GM19193 (cell line): ENCODE data around the gene GTF2H4.

Experiments used
- POLR2A ChIP-seq: IDR thresholded peaks from 4 replicates; pipeline ENCODE4 v1.6.1; 2011; ENCODE audit not compliant: insufficient read depth, insufficient read length; ENCODE audit errors: extremely low read depth

GTF2H4 gene

GRCh38 chr6:30907758-30908591 is at the start of gene GTF2H4:
TSS of gene GTF2H4 (plus strand) at chr6:30908207.
- peak; percentile 57 for TF ChIP-seq POLR2A

- no peak for TF ChIP-seq POLR2A
These were observed 46.6 kb upstream of the GTF2H4 start for GRCh38 chr6:30861257-30862048.

- TF ChIP-seq POLR2A: no peak
These were observed 45.7 kb upstream of the GTF2H4 start for GRCh38 chr6:30862156-30862875.

GRCh38 chr6:30864325-30864724 is 43.7 kb upstream of the GTF2H4 start:
- TF ChIP-seq POLR2A: no peak

DNA sequence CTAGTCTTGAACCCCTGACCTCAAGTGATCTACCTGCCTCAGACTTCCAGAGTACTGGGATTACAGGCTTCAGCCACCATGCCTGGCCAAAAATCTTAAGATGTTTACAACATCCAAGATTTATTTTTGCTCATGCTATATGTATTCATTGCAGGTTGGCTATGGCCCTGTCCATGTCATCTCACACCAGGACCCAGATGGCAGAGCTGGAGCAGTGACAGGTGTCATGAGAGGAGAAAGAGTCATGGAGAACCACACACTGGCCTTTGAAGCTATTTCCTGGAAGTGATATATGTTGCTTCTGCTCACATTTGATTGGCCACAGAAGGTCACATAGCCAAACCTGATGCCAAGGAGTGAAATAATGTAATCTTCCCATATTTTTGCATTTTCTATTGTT is 37.5 kb upstream of the GTF2H4 start:
- TF ChIP-seq POLR2A: no peak

- TF ChIP-seq POLR2A: no peak
These were observed 36.3 kb upstream of the GTF2H4 start for GRCh38 chr6:30871592-30872183.

GRCh38 chr6:30873137-30873640 is 34.8 kb upstream of the GTF2H4 start:
- no peak for TF ChIP-seq POLR2A

DNA sequence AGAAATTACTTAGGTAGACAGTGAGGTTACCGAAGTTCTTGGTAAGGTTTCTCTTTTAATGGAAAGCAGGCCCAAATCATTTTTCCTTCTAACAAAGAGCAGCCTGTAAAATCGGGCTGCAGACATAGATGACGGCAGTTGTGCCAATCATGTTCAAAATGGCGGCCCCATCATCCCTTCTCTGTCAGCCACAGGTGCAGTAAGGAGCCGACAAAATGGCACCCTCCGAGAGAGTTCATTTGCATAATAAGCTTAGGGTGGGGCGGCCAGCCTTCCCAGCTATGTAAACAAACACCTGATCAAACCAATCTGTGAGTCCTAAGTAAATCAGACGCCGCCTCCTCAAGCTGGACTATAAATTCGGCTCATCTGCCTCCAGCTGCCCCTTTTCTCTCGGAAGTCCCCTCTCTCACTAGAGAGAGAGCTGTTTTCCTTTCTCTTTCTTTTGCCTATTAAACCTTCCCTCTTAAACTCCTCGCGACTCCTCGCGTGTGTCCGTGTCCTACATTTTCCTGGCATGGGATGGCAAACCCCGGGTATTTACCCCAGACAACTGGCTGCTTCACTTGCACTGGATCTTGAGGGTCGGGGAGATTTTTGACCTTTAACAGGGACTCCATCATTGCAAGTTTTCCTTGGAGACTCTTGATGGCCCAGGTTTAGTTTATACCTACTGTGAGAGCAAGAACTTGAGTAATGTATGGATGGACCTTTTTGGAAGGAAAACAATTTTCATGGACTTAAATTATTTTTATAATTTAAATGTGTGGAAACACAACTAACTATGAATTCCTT is 32.6 kb upstream of the GTF2H4 start:
- no peak for TF ChIP-seq POLR2A

- TF ChIP-seq POLR2A: no peak
These were observed 31.8 kb upstream of the GTF2H4 start for GRCh38 chr6:30876039-30876730.

- no peak for TF ChIP-seq POLR2A
These were observed 30.4 kb upstream of the GTF2H4 start for GRCh38 chr6:30877419-30878262.

GRCh38 chr6:30879684-30880427 is 28.2 kb upstream of the GTF2H4 start:
- TF ChIP-seq POLR2A: no peak
